Suprapubic skin (tissue), 4 donors: Measurements from ENCODE around the gene CRCP. TPM values are rescaled to one million over a fixed set of nuclear protein-coding genes. Genes with fewer than 3 reads are reported as not detected.
"Not testable (repeated sequence)": the region's sequence is repeated elsewhere in the genome, so short reads cannot be mapped to it uniquely, and the experiment has no call there.

ENCODE experiments used
- DNase-seq, 2 donors: peaks; one replicate each; pipeline ENCODE4 v3.0.0-alpha.2; 2019; ENCODE audit warnings: low spot score in 2 of 2
- H3K27ac ChIP-seq: fragments of 200-600 bp; sonication (generic); one replicate; pipeline ENCODE4 v1.5.1; 2019
- H3K27me3 ChIP-seq: fragments of 200-600 bp; sonication (generic); one replicate; pipeline ENCODE4 v1.5.1; 2019
- H3K36me3 ChIP-seq: fragments of 200-600 bp; sonication (generic); one replicate; pipeline ENCODE4 v1.5.1; 2019
- H3K4me1 ChIP-seq: fragments of 200-600 bp; sonication (generic); one replicate; pipeline ENCODE4 v1.5.1; 2019
- H3K4me3 ChIP-seq: fragments of 200-600 bp; sonication (generic); one replicate; pipeline ENCODE4 v1.5.1; 2019; ENCODE audit warnings: mild to moderate bottlenecking
- H3K9me3 ChIP-seq: fragments of 200-600 bp; sonication (generic); one replicate; pipeline ENCODE4 v1.5.1; 2019
- EP300 ChIP-seq: sonication (generic); formaldehyde crosslinking; IDR thresholded peaks from one replicate; pipeline ENCODE4 v1.6.1; 2017; ENCODE audit warnings: antibody characterized with exemption
- POLR2A ChIP-seq, 2 donors: fragments of 450-650 bp; IDR thresholded peaks; one replicate each; pipeline ENCODE4 v1.6.1; 2017; ENCODE audit warnings: antibody characterized with exemption in 2 of 2, mild to moderate bottlenecking in 2 of 2, moderate library complexity in 2 of 2
- POLR2AphosphoS5 ChIP-seq, 3 donors: sonication (generic); formaldehyde crosslinking; IDR thresholded peaks; one replicate each; pipeline ENCODE4 v1.6.1; 2017; ENCODE audit warnings: antibody characterized with exemption in 3 of 3
- WGBS: methylation state at CpG from one replicate; pipeline ENCODE4 v1.1.5; 2018; 5-methylcytosine and 5-hydroxymethylcytosine counted together
- total RNA-seq, 4 donors: library from RNA; depleted of rRNA; stranded (reverse); fragments of >200 nt; gene quantifications; one replicate each; pipeline ENCODE4 v1.1.0, GENCODE V29; 2016
- TF ChIP-seq, protein P1 (sequence below), 2 donors: fragments of 200-600 bp in 1 of 2; fragments of 450-650 bp in 1 of 2; sonication (generic) in 1 of 2; IDR thresholded peaks; one replicate each; pipeline ENCODE4 v1.5.1; 2016 to 2019; ENCODE audit warnings: antibody characterized with exemption in 2 of 2, mild to moderate bottlenecking in 1 of 2, moderate library complexity in 1 of 2

CRCP gene
- total RNA-seq, 4 donors from 2014 or later = 33.8 to 67.2 (median 42.8) TPM

- Histone ChIP-seq H3K9me3 (no peaks in the 10 kb centered on the region), H3K27me3 (no peaks in the 10 kb centered on the region), H3K27ac (no peak overlapping the region), H3K4me1 (peaks cover 35% of the 10 kb centered on the region), H3K4me3 (no peak overlapping the region), H3K36me3 (peaks cover 58% of the 10 kb centered on the region)
- DNase-seq = no peak
- no peak for TF ChIP-seq POLR2A (IDR thresholded peaks at IDR 0.05)
- no peak for TF ChIP-seq EP300
- TF ChIP-seq, protein P1, sequence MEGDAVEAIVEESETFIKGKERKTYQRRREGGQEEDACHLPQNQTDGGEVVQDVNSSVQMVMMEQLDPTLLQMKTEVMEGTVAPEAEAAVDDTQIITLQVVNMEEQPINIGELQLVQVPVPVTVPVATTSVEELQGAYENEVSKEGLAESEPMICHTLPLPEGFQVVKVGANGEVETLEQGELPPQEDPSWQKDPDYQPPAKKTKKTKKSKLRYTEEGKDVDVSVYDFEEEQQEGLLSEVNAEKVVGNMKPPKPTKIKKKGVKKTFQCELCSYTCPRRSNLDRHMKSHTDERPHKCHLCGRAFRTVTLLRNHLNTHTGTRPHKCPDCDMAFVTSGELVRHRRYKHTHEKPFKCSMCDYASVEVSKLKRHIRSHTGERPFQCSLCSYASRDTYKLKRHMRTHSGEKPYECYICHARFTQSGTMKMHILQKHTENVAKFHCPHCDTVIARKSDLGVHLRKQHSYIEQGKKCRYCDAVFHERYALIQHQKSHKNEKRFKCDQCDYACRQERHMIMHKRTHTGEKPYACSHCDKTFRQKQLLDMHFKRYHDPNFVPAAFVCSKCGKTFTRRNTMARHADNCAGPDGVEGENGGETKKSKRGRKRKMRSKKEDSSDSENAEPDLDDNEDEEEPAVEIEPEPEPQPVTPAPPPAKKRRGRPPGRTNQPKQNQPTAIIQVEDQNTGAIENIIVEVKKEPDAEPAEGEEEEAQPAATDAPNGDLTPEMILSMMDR (IDR thresholded peaks at IDR 0.05) = no peak
- no peak for TF ChIP-seq POLR2AphosphoS5 (IDR thresholded peaks at IDR 0.05)
- WGBS = 96% methylated on average over 11 of the region's 11 CpGs
These were observed 39.0 kb downstream of the CRCP start for GRCh38 chr7:66153691-66154090.

DNA sequence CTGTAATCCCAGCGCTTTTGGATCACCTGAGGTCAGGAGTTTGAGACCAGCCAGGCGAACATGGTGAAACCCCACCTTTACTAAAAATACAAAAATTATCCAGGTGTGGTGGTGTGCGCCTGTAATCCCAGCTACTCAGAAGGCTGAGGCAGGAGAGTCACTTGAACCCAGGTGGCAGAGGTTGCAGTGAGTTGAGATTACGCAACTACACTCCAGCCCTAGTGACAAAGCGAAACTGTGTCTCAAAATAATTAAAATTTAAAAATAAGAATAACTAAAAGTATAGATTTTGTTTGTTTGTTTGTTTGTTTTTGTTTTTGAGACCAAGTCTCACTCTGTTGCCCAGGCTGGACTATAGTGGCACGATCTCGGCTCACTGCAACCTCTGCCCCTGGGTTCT is 41.4 kb downstream of the CRCP start:
- WGBS = over 99% methylated on average over 7 of the region's 7 CpGs
- H3K27ac ChIP-seq, DNase-seq, H3K9me3 ChIP-seq, H3K27me3 ChIP-seq, H3K4me3 ChIP-seq: not testable (repeated sequence)
- Histone ChIP-seq H3K36me3 (peaks cover 58% of the 10 kb centered on the region), H3K4me1 (peaks cover 19% of the 10 kb centered on the region)

- H3K36me3 ChIP-seq = peaks cover 56% of the 10 kb centered on the region
- peaks cover 13% of the 10 kb centered on the region for H3K4me1 ChIP-seq
- no peaks in the 10 kb centered on the region for H3K27me3 ChIP-seq
- no peaks in the 10 kb centered on the region for H3K9me3 ChIP-seq
- H3K27ac ChIP-seq = no peak overlapping the region
- no peak for TF ChIP-seq POLR2AphosphoS5 (IDR thresholded peaks at IDR 0.05)
- TF ChIP-seq, protein P1 (IDR thresholded peaks at IDR 0.05) = no peak
- TF ChIP-seq EP300 = no peak
- TF ChIP-seq POLR2A (IDR thresholded peaks at IDR 0.05) = no peak
- no peak overlapping the region for H3K4me3 ChIP-seq
- 87% methylated on average over 3 of the region's 3 CpGs for WGBS
- DNase-seq = no peak
These were observed 42.4 kb downstream of the CRCP start for GRCh38 chr7:66157060-66157459.

- H3K4me1 ChIP-seq = no peaks in the 10 kb centered on the region
- no peaks in the 10 kb centered on the region for H3K27me3 ChIP-seq
- 86% methylated on average over 4 of the region's 4 CpGs for WGBS
- H3K27ac ChIP-seq = no peak overlapping the region
- no peaks in the 10 kb centered on the region for H3K9me3 ChIP-seq
- H3K36me3 ChIP-seq = peaks cover 11% of the 10 kb centered on the region
- TF ChIP-seq POLR2AphosphoS5 (IDR thresholded peaks at IDR 0.05) = no peak
- TF ChIP-seq EP300 = no peak
- TF ChIP-seq, protein P1 (IDR thresholded peaks at IDR 0.05) = no peak
- no peak for TF ChIP-seq POLR2A (IDR thresholded peaks at IDR 0.05)
- H3K4me3 ChIP-seq = no peak overlapping the region
- DNase-seq = no peak
These were observed 48.0 kb downstream of the CRCP start for GRCh38 chr7:66162622-66163021.

- Histone ChIP-seq H3K36me3 (peaks cover 5% of the 10 kb centered on the region), H3K27ac (no peak overlapping the region), H3K4me3 (no peak overlapping the region), H3K4me1 (no peaks in the 10 kb centered on the region), H3K27me3 (no peaks in the 10 kb centered on the region), H3K9me3 (no peaks in the 10 kb centered on the region)
- 77% methylated on average over 1 of the region's 1 CpG for WGBS
- no peak for DNase-seq
- no peak for TF ChIP-seq POLR2A (IDR thresholded peaks at IDR 0.05)
- TF ChIP-seq POLR2AphosphoS5 (IDR thresholded peaks at IDR 0.05) = no peak
- no peak for TF ChIP-seq EP300
- TF ChIP-seq, protein P1 (IDR thresholded peaks at IDR 0.05) = no peak
These were observed 48.6 kb downstream of the CRCP start for GRCh38 chr7:66163186-66163610.

DNA sequence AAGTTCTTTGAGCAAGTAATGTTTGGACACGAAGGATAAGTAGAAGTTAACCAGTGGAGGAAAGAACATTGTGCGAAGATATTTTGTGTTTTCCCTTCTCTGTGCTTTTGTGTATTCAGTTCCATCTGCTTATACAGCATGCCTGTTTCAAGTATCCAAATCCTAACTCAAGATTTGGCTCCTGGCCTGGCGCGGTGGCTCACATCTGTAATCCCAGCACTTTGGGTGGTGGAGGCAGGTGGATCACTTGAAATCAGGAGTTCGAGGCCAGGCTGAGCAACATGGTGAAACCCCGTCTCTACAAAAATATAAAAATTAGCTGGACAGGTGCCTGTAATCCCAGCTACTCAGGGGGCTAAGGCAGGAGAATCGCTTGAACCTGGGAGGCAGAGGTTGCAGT is 49.7 kb downstream of the CRCP start:
- no peak overlapping the region for H3K27ac ChIP-seq
- no peaks in the 10 kb centered on the region for H3K4me1 ChIP-seq
- DNase-seq = no peak
- no peak overlapping the region for H3K4me3 ChIP-seq
- TF ChIP-seq POLR2AphosphoS5 (IDR thresholded peaks at IDR 0.05) (no peak), EP300 (no peak), POLR2A (IDR thresholded peaks at IDR 0.05) (no peak)
- TF ChIP-seq, protein P1 (IDR thresholded peaks at IDR 0.05) = no peak
- no peaks in the 10 kb centered on the region for H3K27me3 ChIP-seq
- no peaks in the 10 kb centered on the region for H3K36me3 ChIP-seq
- WGBS = 83% methylated on average over 7 of the region's 7 CpGs
- no peaks in the 10 kb centered on the region for H3K9me3 ChIP-seq
